ENCODE results near the gene TNFRSF25.

DNA sequence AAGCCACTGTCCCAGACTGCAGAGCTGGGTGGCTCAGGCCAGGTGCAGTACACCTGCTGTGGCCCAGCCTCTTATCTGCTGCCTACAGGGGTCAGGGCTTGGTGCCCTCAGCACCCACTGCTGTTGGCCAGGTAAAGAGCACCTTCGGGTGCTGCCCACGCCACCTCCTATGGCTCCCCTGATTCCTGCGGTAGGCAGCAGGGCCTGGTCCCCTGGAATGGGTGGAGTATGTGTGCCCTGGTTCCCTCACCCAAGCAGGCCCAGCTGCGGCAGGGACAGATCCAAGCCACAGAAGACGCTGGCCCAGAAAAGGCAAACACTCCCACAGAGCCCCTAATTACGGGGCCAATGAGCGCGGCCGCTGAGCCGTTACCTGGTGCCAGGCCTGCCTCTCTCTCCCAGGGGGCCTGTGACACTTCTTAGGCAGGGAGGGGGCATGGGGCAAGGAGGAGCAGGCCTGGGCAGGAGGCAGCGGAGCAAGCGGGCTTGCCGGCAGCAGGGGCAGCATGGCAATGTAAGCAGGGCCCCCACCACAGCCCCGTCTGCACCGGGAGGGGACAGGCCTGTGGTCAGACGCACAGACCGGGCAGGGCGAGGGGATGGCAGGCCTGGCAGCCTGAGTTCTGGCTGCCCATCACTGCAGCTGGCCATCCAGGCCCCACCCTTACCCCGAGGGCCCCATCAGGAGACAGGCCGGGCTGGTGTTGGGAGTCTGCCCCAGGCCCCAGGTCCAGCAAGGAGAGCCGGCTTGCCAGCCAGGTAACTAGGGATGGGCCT is 22.4 kb downstream of the TNFRSF25 start:
- no peak for TF ChIP-seq POLR2A (IDR thresholded peaks at IDR 0.05)
- TF ChIP-seq, protein P1, sequence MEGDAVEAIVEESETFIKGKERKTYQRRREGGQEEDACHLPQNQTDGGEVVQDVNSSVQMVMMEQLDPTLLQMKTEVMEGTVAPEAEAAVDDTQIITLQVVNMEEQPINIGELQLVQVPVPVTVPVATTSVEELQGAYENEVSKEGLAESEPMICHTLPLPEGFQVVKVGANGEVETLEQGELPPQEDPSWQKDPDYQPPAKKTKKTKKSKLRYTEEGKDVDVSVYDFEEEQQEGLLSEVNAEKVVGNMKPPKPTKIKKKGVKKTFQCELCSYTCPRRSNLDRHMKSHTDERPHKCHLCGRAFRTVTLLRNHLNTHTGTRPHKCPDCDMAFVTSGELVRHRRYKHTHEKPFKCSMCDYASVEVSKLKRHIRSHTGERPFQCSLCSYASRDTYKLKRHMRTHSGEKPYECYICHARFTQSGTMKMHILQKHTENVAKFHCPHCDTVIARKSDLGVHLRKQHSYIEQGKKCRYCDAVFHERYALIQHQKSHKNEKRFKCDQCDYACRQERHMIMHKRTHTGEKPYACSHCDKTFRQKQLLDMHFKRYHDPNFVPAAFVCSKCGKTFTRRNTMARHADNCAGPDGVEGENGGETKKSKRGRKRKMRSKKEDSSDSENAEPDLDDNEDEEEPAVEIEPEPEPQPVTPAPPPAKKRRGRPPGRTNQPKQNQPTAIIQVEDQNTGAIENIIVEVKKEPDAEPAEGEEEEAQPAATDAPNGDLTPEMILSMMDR (IDR thresholded peaks at IDR 0.05), result no peak

Data from heart left ventricle (tissue), 13 donors.